GM12865 (cell line): ENCODE measurements around the gene TRIM31.

Experiments used
- DNase-seq: peaks from one replicate; pipeline ENCODE4 v3.0.0; 2010; ENCODE audit warnings: low read depth
- H3K4me3 ChIP-seq: 2 replicates; pipeline ENCODE4 v1.5.1; 2011; ENCODE audit warnings: mild to moderate bottlenecking, low read depth, low read length, control low read depth
- CTCF ChIP-seq: IDR thresholded peaks from 2 replicates; pipeline ENCODE4 v1.5.1; 2011; ENCODE audit warnings: low read length, control low read depth, low read depth, inconsistent platforms; ENCODE audit not compliant: insufficient read depth; ENCODE audit errors: missing control alignments

TRIM31 gene

GRCh38 chr6:30154061-30154460 is 41.2 kb upstream of the TRIM31 start:
- DNase-seq = no peak
- no peak for TF ChIP-seq CTCF
- no peak overlapping the region for H3K4me3 ChIP-seq

- no peak overlapping the region for H3K4me3 ChIP-seq
- no peak for TF ChIP-seq CTCF
- DNase-seq = no peak
Measured at GRCh38 chr6:30152910-30153610, 40.2 kb upstream of the TRIM31 start.

GRCh38 chr6:30152016-30152673 is 39.3 kb upstream of the TRIM31 start:
- no peak for DNase-seq
- no peak for TF ChIP-seq CTCF

DNA sequence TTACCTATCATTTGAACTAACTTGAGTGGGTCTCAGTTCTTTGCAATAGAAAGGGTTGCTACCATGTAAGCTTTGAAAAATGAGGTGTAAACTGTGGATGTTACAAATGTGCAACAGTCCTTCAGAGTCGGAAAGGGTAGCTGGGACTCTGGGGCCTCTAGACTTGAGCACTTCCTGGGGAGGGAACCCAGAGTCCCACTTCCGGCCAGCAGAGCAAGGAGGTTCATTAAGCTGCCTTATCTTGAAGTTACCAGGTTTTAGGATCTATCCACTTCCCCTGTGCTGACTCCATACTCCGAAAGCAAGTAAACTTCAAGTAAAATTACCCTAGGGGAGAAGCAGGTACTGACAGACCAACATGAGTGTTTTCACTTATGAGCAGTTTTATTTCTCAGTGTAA is 38.7 kb upstream of the TRIM31 start:
- DNase-seq = no peak
- TF ChIP-seq CTCF = no peak
- no peak overlapping the region for H3K4me3 ChIP-seq

More at GRCh38 chr6:30152016-30152673, 39.3 kb upstream of the TRIM31 start:
- H3K4me3 ChIP-seq = no peak overlapping the region

GRCh38 chr6:30150671-30151395 is 37.9 kb upstream of the TRIM31 start:
- H3K4me3 ChIP-seq = no peak overlapping the region
- TF ChIP-seq CTCF = no peak
- DNase-seq = no peak

GRCh38 chr6:30149858-30150550 is 37.1 kb upstream of the TRIM31 start:
- no peak overlapping the region for H3K4me3 ChIP-seq
- DNase-seq = no peak
- no peak for TF ChIP-seq CTCF
